ENCODE measurements around the gene PIGA. TPM values are rescaled to one million over a fixed set of nuclear protein-coding genes. Genes with fewer than 3 reads are reported as not detected.

The PIGA gene
- polyA plus RNA-seq, 10 donors, result 4.5 to 10.1 (median 7.7) TPM

Other genes starting within 250 kb of the PIGA start
- gene ASB9, start 65.4 kb downstream of the PIGA start, polyA plus RNA-seq (ENCODE audit: insufficient read length in 10 of 10), result 1 to 10 TPM; 2.5 to 7.9 (median 4.1) TPM
- 10 to 100 TPM in 5 of 10 donors, 1 to 10 TPM in 5; 3.2 to 15.7 (median 10.0) TPM for gene ASB11, start 19.9 kb downstream of the PIGA start, polyA plus RNA-seq (ENCODE audit: insufficient read length in 10 of 10)
- 1 to 10 TPM in 3 of 10 donors, under 1 TPM in 7; 0.34 to 1.6 (median 0.86) TPM for gene VEGFD, start 48.9 kb upstream of the PIGA start, polyA plus RNA-seq (ENCODE audit: insufficient read length in 10 of 10)
- 1 to 10 TPM; 2.5 to 4.5 (median 2.9) TPM for gene PIR, start 157.8 kb upstream of the PIGA start, polyA plus RNA-seq (ENCODE audit: insufficient read length in 10 of 10)
- gene BMX, start 165.3 kb upstream of the PIGA start, polyA plus RNA-seq (ENCODE audit: insufficient read length in 10 of 10), result 1 to 10 TPM; 1.2 to 3.2 (median 2.3) TPM